Mucosa of descending colon (tissue), 3 donors: ENCODE results near the gene VPS13D. TPM values are rescaled to one million over a fixed set of nuclear protein-coding genes. Genes with fewer than 3 reads are reported as not detected.
A peak's percentile ranks its signal among the peaks of the same experiment; 100 is the strongest.

Experiments
- ATAC-seq: fragments of 200-7000 bp; cut with Tn5 transposase; one replicate; pipeline ENCODE4 v1.9.1; 2020; ENCODE audit warnings: mild to moderate bottlenecking, moderate library complexity
- DNase-seq, 3 donors: peaks; one replicate each; pipeline ENCODE4 v3.0.0-alpha.2; 2020
- H3K36me3 ChIP-seq: fragments of 200-600 bp; one replicate; pipeline ENCODE4 v1.8.0; 2021; ENCODE audit warnings: low read depth, mild to moderate bottlenecking
- H3K4me1 ChIP-seq: fragments of 200-600 bp; one replicate; pipeline ENCODE4 v1.8.0; 2021; ENCODE audit warnings: low read depth, mild to moderate bottlenecking
- H3K4me3 ChIP-seq: fragments of 200-600 bp; one replicate; pipeline ENCODE4 v1.8.0; 2021; ENCODE audit warnings: mild to moderate bottlenecking
- H3K9me3 ChIP-seq: fragments of 200-600 bp; one replicate; pipeline ENCODE4 v1.8.0; 2021; ENCODE audit warnings: mild to moderate bottlenecking
- CTCF ChIP-seq: fragments of 200-600 bp; IDR thresholded peaks from one replicate; pipeline ENCODE4 v1.8.0; 2022; ENCODE audit warnings: antibody characterized with exemption, mild to moderate bottlenecking
- intact Hi-C, 2 donors: fragments of 100-400 bp; cut with DNase I in 1 of 2; cut with micrococcal nuclease in 1 of 2; formaldehyde crosslinking; loops; one replicate each; pipeline versions ENCODE4 v1.11.0 to v1.11.1; 2022; cut with DNase I, micrococcal nuclease
- total RNA-seq, 3 donors: library from RNA; stranded (reverse); fragmentation: NEBNext Ultra II Directional in 2 of 3; extraction: Animal tissue kit (Norgen Biotek cat#: 25700) in 2 of 3; gene quantifications; one replicate each; pipeline versions ENCODE4 v1.2.1 to v1.2.4, GENCODE V29; 2021 to 2023
- donor health status: DM: no; HTN: no; CAD: no; lungs with moderate emphysema.
- donor health status: DM: no; HTN: no; CAD: no.
- donor health status: DM: no; HTN: yes; CAD: no.

VPS13D gene
- total RNA-seq, 3 donors from 2014 or later, result 70.1 to 96.6 (median 96.6) TPM

GRCh38 chr1:12206238-12206637, 23.6 kb upstream of the VPS13D start:
- intact Hi-C loops, result no loop called here
- no peaks in the 10 kb centered on the region for H3K9me3 ChIP-seq
- ATAC-seq (no peak), DNase-seq (no peak)
- no peak for TF ChIP-seq CTCF
- peaks cover 4% of the 10 kb centered on the region for H3K4me1 ChIP-seq
- no peaks in the 10 kb centered on the region for H3K36me3 ChIP-seq
- H3K4me3 ChIP-seq, result no peak overlapping the region

GRCh38 chr1:12206792-12207424, 22.9 kb upstream of the VPS13D start:
- no peaks in the 10 kb centered on the region for H3K36me3 ChIP-seq
- intact Hi-C loops, result no loop called here
- TF ChIP-seq CTCF, result no peak
- H3K4me3 ChIP-seq, result no peak overlapping the region
- ATAC-seq (no peak), DNase-seq (no peak)
- H3K4me1 ChIP-seq, result peaks cover 4% of the 10 kb centered on the region
- H3K9me3 ChIP-seq, result no peaks in the 10 kb centered on the region

GRCh38 chr1:12208271-12208670, 21.6 kb upstream of the VPS13D start:
- no peak for TF ChIP-seq CTCF
- ATAC-seq (no peak), DNase-seq (no peak)
- Histone ChIP-seq H3K36me3 (no peaks in the 10 kb centered on the region), H3K9me3 (no peaks in the 10 kb centered on the region), H3K4me3 (no peak overlapping the region), H3K4me1 (peaks cover 4% of the 10 kb centered on the region)
- intact Hi-C loops, result loop anchor here (2.0 kb wide), 2 partner anchors 83 to 85 kb away; no protein-coding TSS in a partner anchor

GRCh38 chr1:12208764-12209494, 20.9 kb upstream of the VPS13D start:
- TF ChIP-seq CTCF, result peak; percentile 88
- Histone ChIP-seq H3K36me3 (no peaks in the 10 kb centered on the region), H3K4me3 (no peak overlapping the region), H3K4me1 (peaks cover 4% of the 10 kb centered on the region), H3K9me3 (no peaks in the 10 kb centered on the region)
- DNase-seq (peak; percentile 85 to 94 (median 90)), ATAC-seq (peak; percentile 89)
- intact Hi-C loops, result loop anchor here (2.0 kb wide), 2 partner anchors 84 to 86 kb away; no protein-coding TSS in a partner anchor

- ATAC-seq, result no peak
- intact Hi-C loops, result loop anchor here (2.0 kb wide), 2 partner anchors 85 to 87 kb away; no protein-coding TSS in a partner anchor
- peaks cover 4% of the 10 kb centered on the region for H3K4me1 ChIP-seq
Measured at GRCh38 chr1:12209495-12209832, 20.4 kb upstream of the VPS13D start.

More at GRCh38 chr1:12209495-12209832, 20.4 kb upstream of the VPS13D start:
- Histone ChIP-seq H3K36me3 (no peaks in the 10 kb centered on the region), H3K4me3 (no peak overlapping the region), H3K9me3 (no peaks in the 10 kb centered on the region)
- no peak for DNase-seq
- no peak for TF ChIP-seq CTCF
